Stimulated activated naive CD8-positive, alpha-beta T cell treated with anti-CD3 and anti-CD28 coated beads, Interleukin-15, amount 100 ng/mL, for 72 hours (primary cell): ENCODE data around the gene MALT1.
"Not testable (repeated sequence)": the region's sequence is repeated elsewhere in the genome, so short reads cannot be mapped to it uniquely, and the experiment has no call there.

Experiments
- ATAC-seq: fragments of 150-1000 bp; cut with Tn5 transposase; 2 replicates; pipeline ENCODE4 v1.10.0; 2021; ENCODE audit warnings: mild to moderate bottlenecking, moderate library complexity
- DNase-seq, 2 donors: peaks; one replicate each; pipeline ENCODE4 v3.0.0; 2021 to 2022
- H3K27ac Mint-ChIP-seq, 2 donors: one replicate each; pipeline ENCODE4 v1.8.0; 2022; ENCODE audit warnings: mild to moderate bottlenecking in 2 of 2, mixed read lengths in 2 of 2, moderate library complexity in 2 of 2
- H3K27me3 Mint-ChIP-seq: one replicate; pipeline ENCODE4 v1.8.0; 2022; ENCODE audit warnings: mixed read lengths
- H3K4me1 Mint-ChIP-seq: one replicate; pipeline ENCODE4 v1.8.0; 2022; ENCODE audit warnings: mild to moderate bottlenecking, mixed read lengths
- H3K4me3 Mint-ChIP-seq, 2 donors: one replicate each; pipeline ENCODE4 v1.8.0; 2022; ENCODE audit warnings: mild to moderate bottlenecking in 2 of 2, mixed read lengths in 2 of 2, moderate library complexity in 1 of 2
- H3K9me3 Mint-ChIP-seq, 2 donors: one replicate each; pipeline ENCODE4 v1.8.0; 2022; ENCODE audit warnings: mixed read lengths in 2 of 2

Gene MALT1

DNA sequence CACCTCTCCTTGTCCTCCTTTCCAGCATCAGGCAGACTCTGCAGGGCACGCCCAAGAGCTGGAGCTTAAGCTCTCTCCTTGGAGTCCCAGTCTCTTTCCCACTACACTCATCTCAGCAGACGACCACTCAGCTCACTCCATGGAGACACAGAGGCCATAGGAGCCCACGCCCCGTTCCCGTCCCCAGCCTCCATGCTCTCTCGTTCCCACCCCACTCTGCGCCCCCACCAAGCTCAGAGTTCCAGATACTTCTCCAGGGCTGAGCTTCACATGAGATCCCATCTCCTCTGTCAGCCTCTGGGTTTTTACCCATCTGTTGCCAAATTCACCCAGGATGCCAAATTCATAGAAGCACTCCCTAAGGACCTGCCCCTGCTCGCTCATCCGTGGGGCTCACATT, 87.3 kb downstream of the MALT1 start:
- Mint-ChIP-seq H3K27me3 (peaks cover 29% of the 10 kb centered on the region), H3K27ac (peak overlapping the region in 1 of 2 donors; percentile 87), H3K4me1 (peaks cover 93% of the 10 kb centered on the region), H3K9me3 (no peaks in the 10 kb centered on the region), H3K4me3 (no peak overlapping the region)
- DNase-seq (no peak), ATAC-seq (no peak)

DNA sequence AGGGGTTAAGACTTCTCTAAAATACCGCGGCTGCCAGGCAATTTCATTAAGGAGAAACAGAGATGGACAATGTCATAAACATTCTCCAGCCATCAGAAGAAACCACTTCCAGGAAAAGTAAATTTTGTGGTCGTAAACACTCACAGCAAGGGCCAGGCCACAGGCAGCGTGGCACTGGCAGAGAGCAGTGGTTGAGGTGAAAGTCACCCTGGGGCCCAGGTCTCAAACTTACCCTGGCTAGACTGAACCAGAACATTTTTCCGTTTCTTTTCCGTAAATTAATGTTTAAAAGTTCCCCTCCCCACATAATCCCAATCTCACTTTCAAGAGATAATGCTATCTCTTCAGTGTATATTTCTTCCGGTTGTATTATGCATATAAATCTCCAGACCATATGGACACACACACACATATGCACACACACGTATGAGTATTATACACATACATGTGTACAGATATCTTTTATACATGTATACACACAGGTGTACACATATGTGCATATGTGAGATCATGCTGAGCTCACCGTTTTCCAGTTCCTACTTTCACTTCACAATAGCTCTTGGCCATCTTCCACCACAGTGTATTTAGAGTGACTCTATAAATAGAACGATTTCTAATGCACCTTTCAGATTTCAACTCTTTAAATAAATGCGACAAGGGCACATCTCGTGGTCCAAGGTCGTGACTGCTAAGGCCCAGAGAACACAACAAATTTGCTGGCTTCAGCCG, 90.1 kb downstream of the MALT1 start:
- Mint-ChIP-seq H3K4me3 (peak overlapping the region; percentile 20 to 58), H3K4me1 (peaks cover 73% of the 10 kb centered on the region)

GRCh38 chr18:58761970-58762780, 90.9 kb downstream of the MALT1 start:
- ATAC-seq (no peak), DNase-seq (no peak)
- peaks cover 56% of the 10 kb centered on the region for H3K27me3 Mint-ChIP-seq
- H3K4me3 Mint-ChIP-seq, result no peak overlapping the region
- H3K4me1 Mint-ChIP-seq, result peaks cover 65% of the 10 kb centered on the region
- H3K27ac Mint-ChIP-seq, result no peak overlapping the region
- H3K9me3 Mint-ChIP-seq, result no peaks in the 10 kb centered on the region

More for the DNA sequence above, 90.1 kb downstream of the MALT1 start:
- Mint-ChIP-seq H3K27me3 (peaks cover 48% of the 10 kb centered on the region), H3K27ac (peak overlapping the region in 1 of 2 donors; percentile 27), H3K9me3 (no peaks in the 10 kb centered on the region)
- DNase-seq, result peak in 1 of 2 donors; percentile 50
- ATAC-seq, result peak; percentile 80

GRCh38 chr18:58762781-58763171, 91.5 kb downstream of the MALT1 start:
- ATAC-seq, result no peak
- H3K4me1 Mint-ChIP-seq, result peaks cover 64% of the 10 kb centered on the region
- no peaks in the 10 kb centered on the region for H3K9me3 Mint-ChIP-seq
- H3K27me3 Mint-ChIP-seq, result peaks cover 62% of the 10 kb centered on the region
- DNase-seq, result no peak
- H3K4me3 Mint-ChIP-seq, result peak overlapping the region in 1 of 2 donors; percentile 48
- H3K27ac Mint-ChIP-seq, result peak overlapping the region; percentile 75 to 80

GRCh38 chr18:58766164-58766563, 94.9 kb downstream of the MALT1 start:
- H3K27me3 Mint-ChIP-seq, result peaks cover 71% of the 10 kb centered on the region
- no peak for ATAC-seq
- no peaks in the 10 kb centered on the region for H3K9me3 Mint-ChIP-seq
- no peak for DNase-seq
- H3K4me3 Mint-ChIP-seq, result no peak overlapping the region
- no peak overlapping the region for H3K27ac Mint-ChIP-seq
- H3K4me1 Mint-ChIP-seq, result peaks cover 46% of the 10 kb centered on the region

- peaks cover 79% of the 10 kb centered on the region for H3K27me3 Mint-ChIP-seq
Observed at GRCh38 chr18:58766946-58767345, 95.7 kb downstream of the MALT1 start.

DNA sequence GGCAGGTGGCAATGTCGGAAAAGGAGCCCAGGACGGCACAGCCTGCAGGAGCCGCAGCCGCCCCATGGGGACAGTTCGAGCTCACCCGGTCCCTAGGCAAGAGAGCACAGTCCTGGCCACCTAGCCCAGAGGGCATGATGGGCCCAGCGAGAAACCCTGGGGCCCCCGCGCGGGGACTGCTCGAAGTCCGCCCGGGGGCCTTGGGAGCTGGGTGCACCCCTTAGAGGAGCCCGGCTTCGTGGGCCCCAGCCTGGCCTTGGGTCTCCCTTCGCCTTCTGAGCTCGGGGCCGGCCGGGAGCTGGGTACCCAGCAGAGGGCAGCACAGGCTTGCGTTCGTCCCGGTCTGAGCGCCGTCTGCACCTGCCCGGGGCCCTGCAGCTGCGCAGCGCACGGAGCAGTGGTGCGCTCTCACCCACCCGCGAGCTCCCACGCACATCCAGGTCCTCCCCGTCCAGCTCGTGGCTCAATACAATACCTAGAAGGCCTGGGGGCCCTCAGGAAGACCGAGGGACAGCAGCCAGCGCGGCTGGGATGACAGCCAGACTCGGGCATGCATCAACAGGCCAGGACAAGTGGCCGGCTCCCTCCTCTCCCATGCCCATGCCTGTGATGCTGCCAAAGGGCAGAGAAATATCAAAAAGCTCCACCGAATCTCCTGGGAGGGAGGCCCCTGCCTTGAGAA, 97.2 kb downstream of the MALT1 start:
- Mint-ChIP-seq H3K27me3 (peaks cover 82% of the 10 kb centered on the region), H3K4me3 (peak overlapping the region; percentile 58 to 62), H3K9me3 (no peaks in the 10 kb centered on the region), H3K27ac (no peak overlapping the region), H3K4me1 (peaks cover 23% of the 10 kb centered on the region)
- DNase-seq (peak; percentile 79), ATAC-seq (peak; percentile 96)

More at GRCh38 chr18:58766946-58767345, 95.7 kb downstream of the MALT1 start:
- H3K27ac Mint-ChIP-seq, result no peak overlapping the region
- no peak for ATAC-seq
- no peak for DNase-seq
- H3K4me1 Mint-ChIP-seq, result peaks cover 38% of the 10 kb centered on the region
- no peak overlapping the region for H3K4me3 Mint-ChIP-seq
- no peaks in the 10 kb centered on the region for H3K9me3 Mint-ChIP-seq

DNA sequence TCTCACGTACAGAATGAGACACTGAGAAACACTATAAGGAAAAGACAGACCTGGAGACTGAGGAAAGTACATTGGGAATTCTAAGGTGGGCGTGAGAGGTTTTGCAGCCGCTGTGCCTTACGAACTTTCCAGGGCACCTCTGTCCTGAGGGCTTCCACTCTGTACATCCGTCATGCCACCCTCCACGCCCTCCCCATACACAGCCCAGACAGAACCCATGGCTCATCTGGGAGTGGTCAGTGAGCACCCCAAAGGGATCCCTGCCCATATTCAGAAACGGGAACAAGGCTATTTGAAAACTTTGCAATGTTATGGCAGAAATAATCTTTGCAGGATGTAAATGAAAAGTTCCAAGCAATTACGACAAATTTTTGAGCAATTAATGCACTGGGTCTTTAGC, 98.1 kb downstream of the MALT1 start:
- Mint-ChIP-seq H3K4me3 (no peak overlapping the region), H3K27me3 (peaks cover 85% of the 10 kb centered on the region), H3K4me1 (peaks cover 14% of the 10 kb centered on the region), H3K27ac (no peak overlapping the region), H3K9me3 (no peaks in the 10 kb centered on the region)
- ATAC-seq (no peak), DNase-seq (no peak)

- no peak overlapping the region for H3K27ac Mint-ChIP-seq
- no peaks in the 10 kb centered on the region for H3K9me3 Mint-ChIP-seq
- H3K4me3 Mint-ChIP-seq, result no peak overlapping the region
- peaks cover 75% of the 10 kb centered on the region for H3K27me3 Mint-ChIP-seq
- no peak for ATAC-seq
- no peak for DNase-seq
- peaks cover 14% of the 10 kb centered on the region for H3K4me1 Mint-ChIP-seq
Observed at GRCh38 chr18:58770601-58771000, 99.3 kb downstream of the MALT1 start.

DNA sequence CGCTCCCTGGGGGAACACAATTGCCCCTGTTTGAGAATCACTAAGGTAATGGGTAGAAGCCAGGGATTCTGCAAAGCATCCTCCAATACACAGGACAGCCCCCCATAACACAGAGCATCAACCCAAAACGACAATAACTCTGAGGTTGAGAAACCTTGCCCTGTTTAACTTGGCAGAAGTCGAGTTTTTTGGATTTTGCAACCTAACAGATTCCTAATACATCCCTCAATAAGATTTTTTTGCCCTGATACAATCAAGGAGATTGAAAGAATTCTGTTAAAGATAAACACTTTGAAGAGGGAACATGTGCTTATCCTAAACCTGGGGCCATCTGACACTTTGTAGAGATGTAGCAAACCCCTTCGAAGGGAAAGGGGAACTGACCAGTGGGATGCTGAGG, 100.9 kb downstream of the MALT1 start:
- H3K9me3 Mint-ChIP-seq, result no peaks in the 10 kb centered on the region
- no peak for ATAC-seq
- no peak overlapping the region for H3K27ac Mint-ChIP-seq
- no peak for DNase-seq
- no peak overlapping the region for H3K4me3 Mint-ChIP-seq
- peaks cover 66% of the 10 kb centered on the region for H3K27me3 Mint-ChIP-seq
- H3K4me1 Mint-ChIP-seq, result peaks cover 14% of the 10 kb centered on the region

- Mint-ChIP-seq H3K27ac (no peak overlapping the region), H3K4me3 (no peak overlapping the region)
- DNase-seq, result no peak
Observed at GRCh38 chr18:58776084-58776483, 104.8 kb downstream of the MALT1 start.

GRCh38 chr18:58776541-58776940, 105.3 kb downstream of the MALT1 start:
- peaks cover 51% of the 10 kb centered on the region for H3K27me3 Mint-ChIP-seq
- H3K9me3 Mint-ChIP-seq, H3K4me1 Mint-ChIP-seq, H3K4me3 Mint-ChIP-seq, DNase-seq, ATAC-seq, H3K27ac Mint-ChIP-seq: not testable (repeated sequence)

More at GRCh38 chr18:58776084-58776483, 104.8 kb downstream of the MALT1 start:
- no peak for ATAC-seq
- no peaks in the 10 kb centered on the region for H3K4me1 Mint-ChIP-seq
- peaks cover 55% of the 10 kb centered on the region for H3K27me3 Mint-ChIP-seq
- H3K9me3 Mint-ChIP-seq, result no peaks in the 10 kb centered on the region

- H3K4me3 Mint-ChIP-seq, result no peak overlapping the region
- no peak overlapping the region for H3K27ac Mint-ChIP-seq
- H3K9me3 Mint-ChIP-seq, result no peaks in the 10 kb centered on the region
- H3K4me1 Mint-ChIP-seq, result no peaks in the 10 kb centered on the region
- peaks cover 48% of the 10 kb centered on the region for H3K27me3 Mint-ChIP-seq
- ATAC-seq, result no peak
- no peak for DNase-seq
Observed at GRCh38 chr18:58777471-58777870, 106.2 kb downstream of the MALT1 start.

DNA sequence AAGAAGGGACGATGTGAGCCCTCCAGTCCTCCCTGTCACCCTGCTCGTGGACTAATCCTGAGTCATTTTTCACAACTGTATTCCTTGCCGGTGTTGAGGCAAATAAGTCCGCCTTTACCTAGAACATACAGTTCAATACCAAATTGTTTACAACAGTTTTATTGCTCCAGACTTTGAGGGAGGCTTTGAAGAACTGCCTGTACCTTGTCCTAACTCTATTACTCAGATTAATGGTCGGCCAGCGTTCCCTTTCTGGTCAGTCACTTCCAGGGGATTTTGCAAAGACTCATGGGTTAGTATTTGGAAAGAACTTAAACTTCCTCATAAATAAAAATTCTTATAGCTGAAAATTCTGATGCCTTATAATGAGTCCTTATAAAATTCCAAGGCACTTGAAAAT, 108.3 kb downstream of the MALT1 start:
- H3K4me1 Mint-ChIP-seq, result no peaks in the 10 kb centered on the region
- DNase-seq (no peak), ATAC-seq (no peak)
- H3K27ac Mint-ChIP-seq, result no peak overlapping the region
- H3K27me3 Mint-ChIP-seq, result peaks cover 48% of the 10 kb centered on the region
- no peak overlapping the region for H3K4me3 Mint-ChIP-seq
- no peaks in the 10 kb centered on the region for H3K9me3 Mint-ChIP-seq

- Mint-ChIP-seq H3K9me3 (no peaks in the 10 kb centered on the region), H3K4me1 (no peaks in the 10 kb centered on the region), H3K4me3 (no peak overlapping the region), H3K27ac (no peak overlapping the region), H3K27me3 (peaks cover 53% of the 10 kb centered on the region)
- ATAC-seq (no peak), DNase-seq (no peak)
Observed at GRCh38 chr18:58780045-58780444, 108.8 kb downstream of the MALT1 start.
